Measurements from ENCODE around the gene PUSL1. TPM values are rescaled to one million over a fixed set of nuclear protein-coding genes. Genes with fewer than 3 reads are reported as not detected.

PUSL1 gene
- total RNA-seq, 4 donors from 2014 or later, result 42.3 to 62.1 (median 53.7) TPM

DNA sequence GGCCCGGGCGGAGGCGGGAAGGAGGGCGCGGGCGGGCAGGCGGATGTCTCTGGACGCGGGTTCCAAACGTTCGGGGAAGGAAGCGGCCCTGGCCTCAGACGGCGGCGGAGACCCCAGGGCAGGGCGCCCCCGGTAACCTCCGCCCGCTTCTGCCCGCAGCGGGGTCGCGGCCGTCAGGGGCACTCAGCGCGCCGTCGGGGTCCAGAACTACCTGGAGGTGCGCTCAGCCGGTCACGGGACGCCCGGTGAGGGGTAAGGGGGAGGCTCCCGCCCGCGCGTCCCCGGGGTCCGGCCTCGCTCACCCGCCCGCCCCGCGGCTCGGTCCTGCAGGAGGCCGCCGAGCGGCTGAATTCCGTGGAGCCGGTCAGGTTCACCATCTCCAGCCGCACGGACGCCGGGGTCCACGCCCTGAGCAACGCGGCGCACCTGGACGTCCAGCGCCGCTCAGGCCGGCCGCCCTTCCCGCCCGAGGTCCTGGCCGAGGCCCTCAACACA is 406 bp downstream of the PUSL1 start:
- intact Hi-C loops (cut with DNase I; ENCODE audit: low total_unique reads), result no loop called here
- TF ChIP-seq POLR2A (IDR thresholded peaks at IDR 0.05), result no peak
- TF ChIP-seq, protein P1, sequence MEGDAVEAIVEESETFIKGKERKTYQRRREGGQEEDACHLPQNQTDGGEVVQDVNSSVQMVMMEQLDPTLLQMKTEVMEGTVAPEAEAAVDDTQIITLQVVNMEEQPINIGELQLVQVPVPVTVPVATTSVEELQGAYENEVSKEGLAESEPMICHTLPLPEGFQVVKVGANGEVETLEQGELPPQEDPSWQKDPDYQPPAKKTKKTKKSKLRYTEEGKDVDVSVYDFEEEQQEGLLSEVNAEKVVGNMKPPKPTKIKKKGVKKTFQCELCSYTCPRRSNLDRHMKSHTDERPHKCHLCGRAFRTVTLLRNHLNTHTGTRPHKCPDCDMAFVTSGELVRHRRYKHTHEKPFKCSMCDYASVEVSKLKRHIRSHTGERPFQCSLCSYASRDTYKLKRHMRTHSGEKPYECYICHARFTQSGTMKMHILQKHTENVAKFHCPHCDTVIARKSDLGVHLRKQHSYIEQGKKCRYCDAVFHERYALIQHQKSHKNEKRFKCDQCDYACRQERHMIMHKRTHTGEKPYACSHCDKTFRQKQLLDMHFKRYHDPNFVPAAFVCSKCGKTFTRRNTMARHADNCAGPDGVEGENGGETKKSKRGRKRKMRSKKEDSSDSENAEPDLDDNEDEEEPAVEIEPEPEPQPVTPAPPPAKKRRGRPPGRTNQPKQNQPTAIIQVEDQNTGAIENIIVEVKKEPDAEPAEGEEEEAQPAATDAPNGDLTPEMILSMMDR (IDR thresholded peaks at IDR 0.05), result no peak
- no peak for DNase-seq (ENCODE audit: low spot score in 2 of 2)
- peak overlapping the region; percentile 74 for H3K4me3 ChIP-seq (ENCODE audit: low read depth, poor library complexity, severe bottlenecking)
- 0 to 1% methylated on average over 9 to 40 of the region's 66 CpGs for WGBS, 2 donors

DNA sequence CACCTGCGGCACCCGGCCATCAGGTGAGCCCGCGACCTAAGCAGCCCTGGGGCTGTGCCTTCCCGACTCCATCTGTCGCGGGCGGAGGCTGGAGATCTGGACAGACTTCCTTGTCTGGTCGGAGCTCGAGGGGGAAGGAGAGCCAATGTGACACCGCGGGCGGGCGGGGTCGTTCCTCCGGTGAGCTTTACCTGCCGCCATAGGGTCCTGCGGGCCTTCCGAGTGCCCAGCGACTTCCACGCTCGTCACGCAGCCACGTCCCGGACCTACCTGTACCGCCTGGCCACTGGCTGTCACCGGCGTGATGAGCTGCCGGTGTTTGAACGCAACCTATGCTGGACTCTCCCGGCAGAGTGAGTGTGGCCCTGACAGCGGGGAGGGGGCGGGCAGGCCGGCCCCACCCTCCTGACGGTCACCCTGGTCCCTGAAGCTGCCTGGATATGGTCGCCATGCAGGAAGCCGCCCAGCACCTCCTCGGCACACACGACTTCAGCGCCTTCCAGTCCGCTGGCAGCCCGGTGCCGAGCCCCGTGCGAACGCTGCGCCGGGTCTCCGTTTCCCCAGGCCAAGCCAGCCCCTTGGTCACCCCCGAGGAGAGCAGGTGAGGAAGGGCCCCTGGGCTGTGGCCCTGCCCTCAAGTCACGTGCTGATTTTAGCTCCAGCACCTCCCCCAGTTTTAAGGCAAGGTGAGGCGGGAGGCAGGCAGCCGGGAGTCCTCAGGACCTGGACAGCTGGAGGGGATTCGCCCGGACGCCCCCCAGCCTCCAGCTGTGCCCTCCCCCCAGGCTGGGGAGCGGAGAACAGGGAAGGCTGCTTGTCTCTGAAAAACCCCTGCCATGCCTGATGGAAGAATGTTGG is 1.1 kb downstream of the PUSL1 start:
- H3K4me3 ChIP-seq (ENCODE audit: low read depth, poor library complexity, severe bottlenecking), result peak overlapping the region; percentile 74
- WGBS, 2 donors, result 36 to 51% methylated on average over 28 to 40 of the region's 57 CpGs
- intact Hi-C loops (cut with DNase I; ENCODE audit: low total_unique reads), result no loop called here
- no peak for DNase-seq (ENCODE audit: low spot score in 2 of 2)
- TF ChIP-seq, protein P1 (IDR thresholded peaks at IDR 0.05), result no peak
- no peak for TF ChIP-seq POLR2A (IDR thresholded peaks at IDR 0.05)

- intact Hi-C loops (cut with DNase I; ENCODE audit: low total_unique reads), result no loop called here
- DNase-seq (ENCODE audit: low spot score in 2 of 2), result no peak
- no peak overlapping the region for H3K4me3 ChIP-seq (ENCODE audit: low read depth, poor library complexity, severe bottlenecking)
- WGBS, 2 donors, result 33 to 71% methylated on average over 1 to 3 of the region's 3 CpGs
- TF ChIP-seq POLR2A (IDR thresholded peaks at IDR 0.05), result no peak
- TF ChIP-seq, protein P1 (IDR thresholded peaks at IDR 0.05), result no peak
Measured at GRCh38 chr1:1310109-1310385, 1.6 kb downstream of the PUSL1 start.

- H3K4me3 ChIP-seq (ENCODE audit: low read depth, poor library complexity, severe bottlenecking), result no peak overlapping the region
- 55 to 59% methylated on average over 15 to 21 of the region's 21 CpGs for whole genome bisulfite sequencing, 2 donors
- intact Hi-C loops (cut with DNase I; ENCODE audit: low total_unique reads), result no loop called here
- no peak for DNase-seq (ENCODE audit: low spot score in 2 of 2)
- TF ChIP-seq, protein P1 (IDR thresholded peaks at IDR 0.05), result no peak
- no peak for TF ChIP-seq POLR2A (IDR thresholded peaks at IDR 0.05)
Measured at GRCh38 chr1:1310476-1311053, 2.2 kb downstream of the PUSL1 start.

GRCh38 chr1:1311107-1312104 is 3.0 kb downstream of the PUSL1 start:
- no peak for DNase-seq (ENCODE audit: low spot score in 2 of 2)
- TF ChIP-seq, protein P1 (IDR thresholded peaks at IDR 0.05), result no peak
- TF ChIP-seq POLR2A (IDR thresholded peaks at IDR 0.05), result no peak
- intact Hi-C loops (cut with DNase I; ENCODE audit: low total_unique reads), result no loop called here
- WGBS, 2 donors, result 85 to 93% methylated on average over 11 to 19 of the region's 22 CpGs
- no peak overlapping the region for H3K4me3 ChIP-seq (ENCODE audit: low read depth, poor library complexity, severe bottlenecking)

Data from lower leg skin (tissue), 4 donors.